ENCODE data around the gene RBM47. TPM values are rescaled to one million over a fixed set of nuclear protein-coding genes. Genes with fewer than 3 reads are reported as not detected.

RBM47 gene
- total and polyA plus RNA-seq, 2 experiments from 2014 or later: 35.6 to 139 TPM

DNA sequence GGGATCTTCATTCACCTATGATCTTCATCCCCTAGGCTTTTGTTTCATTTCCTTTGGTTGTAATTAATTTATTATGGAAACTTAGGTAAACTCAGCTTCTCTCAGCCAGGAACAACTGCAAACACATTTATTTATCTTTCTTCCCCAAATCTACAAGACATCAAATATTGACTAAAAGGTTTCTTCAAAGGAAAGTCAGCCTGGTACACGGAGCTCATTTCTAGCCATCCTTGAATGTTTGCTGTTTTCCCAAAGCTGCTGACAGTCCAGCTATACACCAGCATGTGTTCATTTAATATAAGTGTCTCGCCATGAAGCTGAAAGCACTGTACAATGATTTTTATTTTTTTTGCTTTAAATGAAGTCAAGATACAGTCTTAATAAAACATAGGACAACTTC lies 16.8 kb downstream of the RBM47 start (continued):
- TF ChIP-seq, protein P1, sequence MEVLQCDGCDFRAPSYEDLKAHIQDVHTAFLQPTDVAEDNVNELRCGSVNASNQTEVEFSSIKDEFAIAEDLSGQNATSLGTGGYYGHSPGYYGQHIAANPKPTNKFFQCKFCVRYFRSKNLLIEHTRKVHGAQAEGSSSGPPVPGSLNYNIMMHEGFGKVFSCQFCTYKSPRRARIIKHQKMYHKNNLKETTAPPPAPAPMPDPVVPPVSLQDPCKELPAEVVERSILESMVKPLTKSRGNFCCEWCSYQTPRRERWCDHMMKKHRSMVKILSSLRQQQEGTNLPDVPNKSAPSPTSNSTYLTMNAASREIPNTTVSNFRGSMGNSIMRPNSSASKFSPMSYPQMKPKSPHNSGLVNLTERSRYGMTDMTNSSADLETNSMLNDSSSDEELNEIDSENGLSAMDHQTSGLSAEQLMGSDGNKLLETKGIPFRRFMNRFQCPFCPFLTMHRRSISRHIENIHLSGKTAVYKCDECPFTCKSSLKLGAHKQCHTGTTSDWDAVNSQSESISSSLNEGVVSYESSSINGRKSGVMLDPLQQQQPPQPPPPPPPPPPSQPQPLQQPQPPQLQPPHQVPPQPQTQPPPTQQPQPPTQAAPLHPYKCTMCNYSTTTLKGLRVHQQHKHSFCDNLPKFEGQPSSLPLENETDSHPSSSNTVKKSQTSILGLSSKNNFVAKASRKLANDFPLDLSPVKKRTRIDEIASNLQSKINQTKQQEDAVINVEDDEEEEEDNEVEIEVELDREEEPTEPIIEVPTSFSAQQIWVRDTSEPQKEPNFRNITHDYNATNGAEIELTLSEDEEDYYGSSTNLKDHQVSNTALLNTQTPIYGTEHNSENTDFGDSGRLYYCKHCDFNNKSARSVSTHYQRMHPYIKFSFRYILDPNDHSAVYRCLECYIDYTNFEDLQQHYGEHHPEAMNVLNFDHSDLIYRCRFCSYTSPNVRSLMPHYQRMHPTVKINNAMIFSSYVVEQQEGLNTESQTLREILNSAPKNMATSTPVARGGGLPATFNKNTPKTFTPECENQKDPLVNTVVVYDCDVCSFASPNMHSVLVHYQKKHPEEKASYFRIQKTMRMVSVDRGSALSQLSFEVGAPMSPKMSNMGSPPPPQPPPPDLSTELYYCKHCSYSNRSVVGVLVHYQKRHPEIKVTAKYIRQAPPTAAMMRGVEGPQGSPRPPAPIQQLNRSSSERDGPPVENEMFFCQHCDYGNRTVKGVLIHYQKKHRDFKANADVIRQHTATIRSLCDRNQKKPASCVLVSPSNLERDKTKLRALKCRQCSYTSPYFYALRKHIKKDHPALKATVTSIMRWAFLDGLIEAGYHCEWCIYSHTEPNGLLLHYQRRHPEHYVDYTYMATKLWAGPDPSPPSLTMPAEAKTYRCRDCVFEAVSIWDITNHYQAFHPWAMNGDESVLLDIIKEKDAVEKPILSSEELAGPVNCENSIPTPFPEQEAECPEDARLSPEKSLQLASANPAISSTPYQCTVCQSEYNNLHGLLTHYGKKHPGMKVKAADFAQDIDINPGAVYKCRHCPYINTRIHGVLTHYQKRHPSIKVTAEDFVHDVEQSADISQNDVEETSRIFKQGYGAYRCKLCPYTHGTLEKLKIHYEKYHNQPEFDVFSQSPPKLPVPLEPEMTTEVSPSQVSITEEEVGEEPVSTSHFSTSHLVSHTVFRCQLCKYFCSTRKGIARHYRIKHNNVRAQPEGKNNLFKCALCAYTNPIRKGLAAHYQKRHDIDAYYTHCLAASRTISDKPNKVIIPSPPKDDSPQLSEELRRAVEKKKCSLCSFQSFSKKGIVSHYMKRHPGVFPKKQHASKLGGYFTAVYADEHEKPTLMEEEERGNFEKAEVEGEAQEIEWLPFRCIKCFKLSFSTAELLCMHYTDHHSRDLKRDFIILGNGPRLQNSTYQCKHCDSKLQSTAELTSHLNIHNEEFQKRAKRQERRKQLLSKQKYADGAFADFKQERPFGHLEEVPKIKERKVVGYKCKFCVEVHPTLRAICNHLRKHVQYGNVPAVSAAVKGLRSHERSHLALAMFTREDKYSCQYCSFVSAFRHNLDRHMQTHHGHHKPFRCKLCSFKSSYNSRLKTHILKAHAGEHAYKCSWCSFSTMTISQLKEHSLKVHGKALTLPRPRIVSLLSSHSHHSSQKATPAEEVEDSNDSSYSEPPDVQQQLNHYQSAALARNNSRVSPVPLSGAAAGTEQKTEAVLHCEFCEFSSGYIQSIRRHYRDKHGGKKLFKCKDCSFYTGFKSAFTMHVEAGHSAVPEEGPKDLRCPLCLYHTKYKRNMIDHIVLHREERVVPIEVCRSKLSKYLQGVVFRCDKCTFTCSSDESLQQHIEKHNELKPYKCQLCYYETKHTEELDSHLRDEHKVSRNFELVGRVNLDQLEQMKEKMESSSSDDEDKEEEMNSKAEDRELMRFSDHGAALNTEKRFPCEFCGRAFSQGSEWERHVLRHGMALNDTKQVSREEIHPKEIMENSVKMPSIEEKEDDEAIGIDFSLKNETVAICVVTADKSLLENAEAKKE (CRISPR knock-in tag; IDR thresholded peaks at IDR 0.05): no peak
- TF ChIP-seq EZH2phosphoT487 (IDR thresholded peaks at IDR 0.05; ENCODE audit: unreplicated experiment) (no peak), STAT1 (IDR thresholded peaks at IDR 0.05; ENCODE audit: unreplicated experiment) (no peak), CREB1 (CRISPR knock-in tag; IDR thresholded peaks at IDR 0.05; ENCODE audit: low read depth) (no peak), NANOG (IDR thresholded peaks at IDR 0.05; ENCODE audit: borderline replicate concordance) (no peak), ZNF331 (CRISPR knock-in tag; IDR thresholded peaks at IDR 0.05; ENCODE audit: low read depth) (no peak), JUNB (IDR thresholded peaks at IDR 0.05; ENCODE audit: unreplicated experiment) (no peak), EZH2 (IDR thresholded peaks at IDR 0.05; ENCODE audit: low read depth, unreplicated experiment) (no peak)
- TF ChIP-seq, protein P2, sequence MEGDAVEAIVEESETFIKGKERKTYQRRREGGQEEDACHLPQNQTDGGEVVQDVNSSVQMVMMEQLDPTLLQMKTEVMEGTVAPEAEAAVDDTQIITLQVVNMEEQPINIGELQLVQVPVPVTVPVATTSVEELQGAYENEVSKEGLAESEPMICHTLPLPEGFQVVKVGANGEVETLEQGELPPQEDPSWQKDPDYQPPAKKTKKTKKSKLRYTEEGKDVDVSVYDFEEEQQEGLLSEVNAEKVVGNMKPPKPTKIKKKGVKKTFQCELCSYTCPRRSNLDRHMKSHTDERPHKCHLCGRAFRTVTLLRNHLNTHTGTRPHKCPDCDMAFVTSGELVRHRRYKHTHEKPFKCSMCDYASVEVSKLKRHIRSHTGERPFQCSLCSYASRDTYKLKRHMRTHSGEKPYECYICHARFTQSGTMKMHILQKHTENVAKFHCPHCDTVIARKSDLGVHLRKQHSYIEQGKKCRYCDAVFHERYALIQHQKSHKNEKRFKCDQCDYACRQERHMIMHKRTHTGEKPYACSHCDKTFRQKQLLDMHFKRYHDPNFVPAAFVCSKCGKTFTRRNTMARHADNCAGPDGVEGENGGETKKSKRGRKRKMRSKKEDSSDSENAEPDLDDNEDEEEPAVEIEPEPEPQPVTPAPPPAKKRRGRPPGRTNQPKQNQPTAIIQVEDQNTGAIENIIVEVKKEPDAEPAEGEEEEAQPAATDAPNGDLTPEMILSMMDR (conservative IDR thresholded peaks at IDR 0.05; ENCODE audit: low read depth in 2 of 2): no peak
- TF ChIP-seq, protein P3, sequence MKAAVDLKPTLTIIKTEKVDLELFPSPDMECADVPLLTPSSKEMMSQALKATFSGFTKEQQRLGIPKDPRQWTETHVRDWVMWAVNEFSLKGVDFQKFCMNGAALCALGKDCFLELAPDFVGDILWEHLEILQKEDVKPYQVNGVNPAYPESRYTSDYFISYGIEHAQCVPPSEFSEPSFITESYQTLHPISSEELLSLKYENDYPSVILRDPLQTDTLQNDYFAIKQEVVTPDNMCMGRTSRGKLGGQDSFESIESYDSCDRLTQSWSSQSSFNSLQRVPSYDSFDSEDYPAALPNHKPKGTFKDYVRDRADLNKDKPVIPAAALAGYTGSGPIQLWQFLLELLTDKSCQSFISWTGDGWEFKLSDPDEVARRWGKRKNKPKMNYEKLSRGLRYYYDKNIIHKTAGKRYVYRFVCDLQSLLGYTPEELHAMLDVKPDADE (IDR thresholded peaks at IDR 0.05): no peak

All from GM23338 (cell line).